ENCODE results near the gene HPCA. TPM values are rescaled to one million over a fixed set of nuclear protein-coding genes. Genes with fewer than 3 reads are reported as not detected.

Gene HPCA
- total and polyA plus RNA-seq, 2 of the 13 experiments (the other 11 are each of a cell fraction or from before 2014, with no cell fraction given) = not detected

DNA sequence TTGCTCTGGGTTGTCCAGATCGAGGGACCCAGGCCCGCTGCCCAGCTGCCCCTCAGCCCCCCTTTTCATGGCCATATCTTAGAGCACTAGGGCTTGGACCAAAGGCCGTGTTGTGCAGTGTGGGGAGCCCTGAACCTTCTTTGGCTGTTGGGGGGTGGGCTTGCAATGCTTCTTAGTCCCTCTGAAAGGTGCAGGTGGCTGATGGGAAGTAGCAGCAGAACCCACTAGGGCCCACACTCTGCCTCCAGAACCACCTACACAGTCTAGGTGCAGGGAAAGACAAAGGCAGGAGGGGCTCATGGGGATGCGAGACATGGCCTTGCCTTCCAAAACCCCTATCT, 2.3 kb upstream of the HPCA start:
- H3K27me3 ChIP-seq (ENCODE audit: control insufficient read depth in 1 of 2, insufficient read depth in 2 of 2, low read length in 2 of 2) = peaks cover 9 to 52% of the 10 kb centered on the region in 2 experiments; a peak in 4 of 5 replicates
- no peak overlapping the region for H3K4me2 ChIP-seq (ENCODE audit: low read depth, low read length)
- H3K27ac ChIP-seq (ENCODE audit: extremely low read length, insufficient read depth, low read length) = no peak overlapping the region
- DNase-seq (ENCODE audit: low spot score) (no peak), FAIRE-seq (no peak), ATAC-seq (no peak)
- no peaks in the 10 kb centered on the region for H3K36me3 ChIP-seq (replicated peaks in 1 of 2; ENCODE audit: control insufficient read depth in 1 of 2, insufficient read depth in 2 of 2, low read length in 2 of 2)
- peaks cover 7% of the 10 kb centered on the region for H3K4me1 ChIP-seq (ENCODE audit: insufficient read depth, low read length)
- no peak overlapping the region for H3K4me3 ChIP-seq (replicated peaks in 1 of 3; ENCODE audit: insufficient read depth in 1 of 3, low read depth in 2 of 3, low read length in 3 of 3)
- no peaks in the 10 kb centered on the region for H3K9me3 ChIP-seq (ENCODE audit: low read length)
- intact Hi-C loops (cut with micrococcal nuclease; ENCODE audit: unreplicated experiment) = no loop called here
- H2AFZ ChIP-seq (ENCODE audit: low read length) = no peak overlapping the region
- in situ Hi-C loops (cut with HindIII; ENCODE audit: extremely low pct_ligation_motif_present, low pct_unique_long_range_greater_than_20kb) = no loop called here
- ChIA-PET POLR2A (no interaction called here), CTCF (ENCODE audit: low intra/inter-chr PET ratio, low total read pairs) (no interaction called here)
- WGBS (ENCODE audit: low lambda C conversion rate) = 27% methylated on average over 2 of the region's 4 CpGs
- H3K9ac ChIP-seq (ENCODE audit: insufficient read depth, low read depth, low read length) = no peak overlapping the region
- H3K79me2 ChIP-seq (ENCODE audit: insufficient read depth, low read length) = no peaks in the 10 kb centered on the region
- BruUV-seq (replicated peaks) = no TSS peak
- 0 out of 2 replicates have a peak, but pooled peaks cover 4% of the 10 kb centered on the region for H4K20me1 ChIP-seq (ENCODE audit: insufficient read depth, low read length)
- no peak for TF ChIP-seq TAF15 (IDR thresholded peaks at IDR 0.05; ENCODE audit: low read depth, low read length, poor library complexity, severe bottlenecking)
- no peak for TF ChIP-seq ZMYM2 (CRISPR knock-in tag; IDR thresholded peaks at IDR 0.05)
- no peak for TF ChIP-seq CENPX (CRISPR knock-in tag; IDR thresholded peaks at IDR 0.05)
- TF ChIP-seq, protein P1, sequence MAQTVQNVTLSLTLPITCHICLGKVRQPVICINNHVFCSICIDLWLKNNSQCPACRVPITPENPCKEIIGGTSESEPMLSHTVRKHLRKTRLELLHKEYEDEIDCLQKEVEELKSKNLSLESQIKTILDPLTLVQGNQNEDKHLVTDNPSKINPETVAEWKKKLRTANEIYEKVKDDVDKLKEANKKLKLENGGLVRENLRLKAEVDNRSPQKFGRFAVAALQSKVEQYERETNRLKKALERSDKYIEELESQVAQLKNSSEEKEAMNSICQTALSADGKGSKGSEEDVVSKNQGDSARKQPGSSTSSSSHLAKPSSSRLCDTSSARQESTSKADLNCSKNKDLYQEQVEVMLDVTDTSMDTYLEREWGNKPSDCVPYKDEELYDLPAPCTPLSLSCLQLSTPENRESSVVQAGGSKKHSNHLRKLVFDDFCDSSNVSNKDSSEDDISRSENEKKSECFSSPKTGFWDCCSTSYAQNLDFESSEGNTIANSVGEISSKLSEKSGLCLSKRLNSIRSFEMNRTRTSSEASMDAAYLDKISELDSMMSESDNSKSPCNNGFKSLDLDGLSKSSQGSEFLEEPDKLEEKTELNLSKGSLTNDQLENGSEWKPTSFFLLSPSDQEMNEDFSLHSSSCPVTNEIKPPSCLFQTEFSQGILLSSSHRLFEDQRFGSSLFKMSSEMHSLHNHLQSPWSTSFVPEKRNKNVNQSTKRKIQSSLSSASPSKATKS (CRISPR knock-in tag; IDR thresholded peaks at IDR 0.05) = no peak
- no peak for TF ChIP-seq SAP130 (CRISPR knock-in tag; IDR thresholded peaks at IDR 0.05; ENCODE audit: low read depth)
- TF ChIP-seq ASH2L (IDR thresholded peaks at IDR 0.05; ENCODE audit: insufficient read length, low read depth, low read length) = no peak
- TF ChIP-seq MTF2 (CRISPR knock-in tag; IDR thresholded peaks at IDR 0.05; ENCODE audit: borderline replicate concordance) = no peak
- TF ChIP-seq, protein P2, sequence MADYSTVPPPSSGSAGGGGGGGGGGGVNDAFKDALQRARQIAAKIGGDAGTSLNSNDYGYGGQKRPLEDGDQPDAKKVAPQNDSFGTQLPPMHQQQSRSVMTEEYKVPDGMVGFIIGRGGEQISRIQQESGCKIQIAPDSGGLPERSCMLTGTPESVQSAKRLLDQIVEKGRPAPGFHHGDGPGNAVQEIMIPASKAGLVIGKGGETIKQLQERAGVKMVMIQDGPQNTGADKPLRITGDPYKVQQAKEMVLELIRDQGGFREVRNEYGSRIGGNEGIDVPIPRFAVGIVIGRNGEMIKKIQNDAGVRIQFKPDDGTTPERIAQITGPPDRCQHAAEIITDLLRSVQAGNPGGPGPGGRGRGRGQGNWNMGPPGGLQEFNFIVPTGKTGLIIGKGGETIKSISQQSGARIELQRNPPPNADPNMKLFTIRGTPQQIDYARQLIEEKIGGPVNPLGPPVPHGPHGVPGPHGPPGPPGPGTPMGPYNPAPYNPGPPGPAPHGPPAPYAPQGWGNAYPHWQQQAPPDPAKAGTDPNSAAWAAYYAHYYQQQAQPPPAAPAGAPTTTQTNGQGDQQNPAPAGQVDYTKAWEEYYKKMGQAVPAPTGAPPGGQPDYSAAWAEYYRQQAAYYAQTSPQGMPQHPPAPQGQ (CRISPR knock-in tag; IDR thresholded peaks at IDR 0.05; ENCODE audit: borderline replicate concordance) = no peak
- no peak for TF ChIP-seq ZNF570 (CRISPR knock-in tag; IDR thresholded peaks at IDR 0.05; ENCODE audit: borderline replicate concordance)
